ELF-1 (cell line): ENCODE measurements around the gene ITPR1.

Experiments used
- DNase-seq: peaks from one replicate; pipeline ENCODE4 v3.0.0-alpha.2; 2016; ENCODE audit warnings: low read depth, low spot score

Gene ITPR1

DNA sequence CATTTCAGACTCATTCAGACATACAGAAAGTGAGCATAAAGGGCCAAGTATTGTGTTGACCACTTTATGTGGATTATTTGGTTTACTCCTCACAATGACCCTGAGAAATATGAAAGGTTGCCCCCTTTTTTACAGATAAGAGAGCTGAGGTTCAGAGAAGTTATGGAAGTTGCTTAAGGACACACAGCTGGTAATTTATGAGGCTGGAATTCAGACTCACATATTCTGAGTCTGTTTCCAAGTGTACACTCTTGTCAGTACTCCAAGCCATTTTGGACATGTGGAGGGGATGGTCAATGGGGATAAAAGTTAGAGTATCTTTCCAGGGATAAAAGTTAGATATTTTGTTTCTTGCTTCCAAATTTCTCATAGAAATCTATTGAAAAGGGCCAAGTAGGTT is 15.9 kb downstream of the ITPR1 start:
- no peak for DNase-seq

DNA sequence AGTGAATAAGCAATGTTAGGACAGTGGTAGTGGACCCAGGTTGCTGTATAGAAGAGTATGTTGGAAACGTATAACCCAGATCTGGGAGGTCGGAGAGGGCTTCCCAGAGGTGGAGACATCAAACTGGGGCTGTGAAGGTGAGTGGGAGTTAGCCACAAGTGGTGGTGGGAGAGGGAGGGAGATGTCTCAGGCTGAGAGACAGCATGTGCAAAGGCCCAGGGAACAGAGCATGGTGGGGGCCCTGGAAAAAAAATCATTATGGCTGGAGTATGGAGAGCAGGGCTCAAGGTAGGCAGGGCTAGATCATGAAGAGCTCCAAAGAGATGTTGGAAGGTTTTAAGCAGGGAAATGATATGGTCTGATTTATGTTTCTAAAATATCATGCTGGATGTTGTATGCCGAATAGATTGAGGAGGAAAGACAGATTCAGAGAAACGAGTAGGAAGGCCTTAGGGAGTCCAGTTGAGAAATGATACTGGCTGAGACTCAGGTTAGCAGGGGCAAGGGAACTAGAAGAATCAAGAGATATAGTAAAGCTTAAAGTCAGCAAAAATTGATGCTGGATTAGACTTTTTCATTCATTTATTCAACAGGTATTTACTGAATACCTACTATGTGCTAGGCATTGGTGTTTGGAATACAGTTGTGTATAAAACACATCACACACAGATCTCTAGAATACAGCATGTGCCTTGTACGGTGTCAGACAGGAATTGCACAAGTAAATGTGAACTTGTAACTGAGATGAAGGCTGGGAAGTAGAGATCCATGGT is 17.0 kb downstream of the ITPR1 start:
- no peak for DNase-seq

DNA sequence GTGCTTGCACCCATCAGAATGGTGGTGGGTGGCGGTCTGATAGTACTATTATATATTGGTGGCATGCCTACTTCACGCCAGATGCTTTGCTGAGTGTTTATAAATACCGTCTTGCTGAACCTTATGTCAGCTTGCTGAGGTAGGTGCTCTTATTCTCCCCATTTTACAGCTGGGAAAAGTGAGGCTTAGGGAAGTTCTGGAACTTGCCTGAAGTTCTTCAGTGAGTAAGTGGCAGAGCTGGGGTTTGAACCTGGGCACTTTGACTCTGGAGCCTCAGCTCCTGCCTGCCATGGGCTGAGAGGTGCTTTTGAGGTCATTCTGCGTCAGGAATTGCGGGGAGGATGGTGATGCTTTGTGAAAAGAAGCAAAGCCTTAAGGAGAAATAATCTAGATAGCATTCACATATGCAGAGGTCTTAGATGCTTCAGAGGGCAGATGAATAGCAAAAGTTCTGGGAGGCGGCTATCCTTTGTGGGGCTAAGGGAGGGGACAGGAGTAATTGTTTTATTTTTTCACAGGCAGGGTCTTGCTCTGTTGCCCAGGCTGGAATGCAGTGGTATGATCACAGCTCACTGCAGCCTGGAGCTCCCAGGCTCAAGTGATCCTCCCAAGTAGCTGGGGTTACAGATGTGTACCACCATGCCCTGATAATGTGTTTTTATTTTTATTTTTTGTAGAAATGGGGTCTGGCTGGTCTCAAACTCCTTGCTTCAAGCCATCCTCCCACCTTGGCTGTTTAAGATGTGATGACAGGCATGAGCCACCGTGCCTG is 18.5 kb downstream of the ITPR1 start:
- DNase-seq, result no peak

DNA sequence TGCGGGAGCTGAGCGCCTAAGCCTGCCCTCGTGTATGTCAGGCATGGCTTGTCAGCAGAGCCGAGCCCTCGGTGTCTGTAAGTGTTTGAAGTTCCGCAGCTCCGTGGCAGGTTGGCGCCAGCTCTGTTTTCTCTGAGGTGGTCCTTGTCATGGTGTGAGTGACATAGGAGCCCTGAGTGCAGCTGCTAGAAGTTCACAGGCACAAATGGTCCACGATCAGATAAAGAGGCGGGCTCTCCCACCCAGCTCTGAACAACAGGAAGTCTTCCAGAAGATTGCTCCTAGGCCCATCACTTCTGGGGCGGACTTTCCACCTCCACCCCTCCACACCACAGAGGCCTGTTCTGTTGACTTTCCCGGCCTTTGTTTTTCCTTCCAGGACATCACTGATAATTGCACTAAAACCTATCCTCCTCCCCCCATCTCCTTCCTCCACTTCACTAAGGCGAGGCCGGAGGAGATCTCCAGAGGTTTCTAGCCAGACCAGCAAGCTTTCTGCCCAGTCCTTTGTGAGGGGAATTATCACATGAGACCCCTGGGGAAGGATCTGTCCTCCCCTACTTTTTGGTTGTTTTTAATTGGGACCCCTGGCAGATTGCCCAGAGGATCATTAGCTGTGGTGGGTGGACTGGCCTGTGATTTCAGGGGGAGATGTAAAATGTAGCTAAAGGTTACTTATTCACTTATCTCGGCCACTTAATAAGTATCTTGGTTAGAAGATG is 19.9 kb downstream of the ITPR1 start:
- DNase-seq, result peak; percentile 27

DNA sequence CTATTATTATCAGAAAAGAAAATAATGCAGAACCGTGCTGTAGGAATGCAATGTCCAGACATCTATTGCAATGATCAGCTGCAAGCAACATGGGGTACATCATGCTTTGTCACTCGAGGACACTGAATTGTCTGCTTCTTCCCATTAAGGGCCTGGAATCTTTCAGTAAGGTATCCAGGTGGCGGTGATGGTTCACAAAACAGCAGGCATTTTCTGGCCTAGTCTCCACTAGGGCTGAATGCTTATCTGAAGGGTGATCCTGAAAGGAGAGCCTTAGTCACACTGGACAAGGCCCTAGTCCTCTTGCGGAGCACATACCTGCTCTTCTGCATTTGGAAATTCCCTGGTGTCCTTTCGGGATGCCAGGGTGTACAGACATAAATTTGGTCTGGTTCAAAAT is 21.2 kb downstream of the ITPR1 start:
- no peak for DNase-seq

DNA sequence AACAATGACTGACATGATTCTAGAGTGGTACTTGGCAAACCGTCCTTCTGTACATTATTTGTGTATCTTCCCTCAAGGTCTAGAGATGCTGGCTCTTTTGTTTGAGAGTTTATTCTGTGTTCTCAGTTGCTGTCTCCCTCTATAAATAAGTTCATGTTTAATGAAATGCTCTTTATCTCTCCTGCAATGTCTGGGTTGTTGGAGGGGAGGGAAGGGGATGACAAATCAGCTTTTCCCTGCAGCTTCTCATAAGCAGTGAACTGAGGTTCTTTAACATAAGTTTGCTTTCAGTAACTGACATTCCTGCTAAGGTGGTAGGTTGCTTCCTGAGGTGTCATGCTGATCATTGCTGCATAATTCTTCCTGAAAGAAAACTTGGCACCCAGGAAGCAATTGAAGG is 21.8 kb downstream of the ITPR1 start:
- no peak for DNase-seq

DNA sequence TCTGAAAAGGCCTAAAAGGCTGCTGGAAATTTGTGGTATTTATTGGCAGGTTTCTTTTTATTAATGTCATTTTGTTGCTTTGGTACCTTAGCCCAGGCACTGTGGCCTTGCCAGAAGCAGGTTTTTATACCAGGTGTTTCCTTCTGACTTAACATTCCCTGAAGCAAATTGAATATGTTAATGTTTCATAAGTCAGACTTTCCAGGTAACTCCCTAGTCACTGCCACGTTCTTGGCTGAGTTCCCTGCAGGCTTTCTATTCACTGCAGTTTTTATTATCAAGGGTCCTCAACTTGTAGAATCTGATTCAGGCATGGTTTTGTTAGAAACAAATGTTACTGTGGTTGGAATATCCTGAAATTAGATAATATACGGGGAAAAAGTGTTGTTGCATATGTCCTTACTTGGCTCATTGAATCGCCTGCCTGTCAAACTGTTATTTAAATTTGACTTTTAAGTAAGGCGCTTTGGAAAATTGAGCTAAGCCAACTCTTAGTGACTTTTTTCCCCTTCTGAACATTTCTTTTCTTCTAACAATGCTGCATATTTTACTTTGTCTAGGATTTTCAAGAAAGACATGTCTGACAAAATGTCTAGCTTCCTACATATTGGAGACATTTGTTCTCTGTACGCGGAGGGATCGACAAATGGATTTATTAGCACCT is 22.9 kb downstream of the ITPR1 start:
- no peak for DNase-seq

DNA sequence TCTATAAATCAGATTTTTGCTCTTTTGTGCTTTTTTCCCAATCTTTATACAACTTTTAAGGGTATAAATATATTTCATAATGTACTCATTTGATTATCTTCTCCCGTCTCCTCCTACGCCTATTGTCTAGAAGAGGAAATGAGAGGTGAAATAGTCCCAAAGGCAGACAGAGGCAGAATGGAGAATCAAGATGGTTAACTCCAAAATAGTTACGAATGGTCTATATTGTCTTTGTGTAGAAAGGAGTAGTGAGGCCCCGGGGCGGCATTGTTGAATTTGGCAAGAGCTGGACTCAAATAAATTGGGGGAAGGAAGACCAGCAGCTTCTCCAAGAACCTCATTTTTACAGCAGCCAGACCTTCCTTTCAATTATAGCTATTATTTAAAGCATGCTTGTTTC is 23.9 kb downstream of the ITPR1 start:
- no peak for DNase-seq

DNA sequence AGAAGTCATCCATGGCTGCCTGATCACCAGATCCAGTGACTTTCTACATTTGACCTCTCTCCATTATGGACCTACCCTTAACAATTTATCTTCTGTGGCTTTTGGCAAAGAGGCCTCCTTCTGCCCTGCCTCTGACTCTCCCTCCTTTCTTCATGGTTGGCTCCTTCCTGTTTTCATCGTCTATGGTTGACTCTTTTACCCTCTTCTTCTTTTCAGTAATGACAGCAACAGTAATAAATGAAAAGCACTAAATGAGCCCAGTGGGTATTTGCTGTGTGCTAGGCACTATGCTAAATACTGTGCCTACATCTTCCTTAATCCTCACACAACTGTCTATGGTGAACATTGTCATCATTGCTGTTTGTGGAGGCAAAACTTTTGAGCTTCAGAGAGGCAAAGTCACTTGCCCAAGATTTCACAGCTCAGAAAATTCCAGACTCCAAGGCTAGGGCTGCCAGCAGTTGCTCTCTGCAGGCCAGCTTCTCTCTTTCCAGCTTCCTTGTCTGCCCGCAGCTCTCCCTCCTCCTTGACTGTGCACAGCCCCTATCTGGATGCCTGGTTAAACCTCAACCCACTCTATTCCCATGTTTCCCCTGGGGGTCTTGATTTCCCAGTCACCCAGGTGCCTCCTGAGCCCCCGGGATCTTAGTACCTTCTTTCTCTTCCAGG is 24.6 kb downstream of the ITPR1 start:
- no peak for DNase-seq

DNA sequence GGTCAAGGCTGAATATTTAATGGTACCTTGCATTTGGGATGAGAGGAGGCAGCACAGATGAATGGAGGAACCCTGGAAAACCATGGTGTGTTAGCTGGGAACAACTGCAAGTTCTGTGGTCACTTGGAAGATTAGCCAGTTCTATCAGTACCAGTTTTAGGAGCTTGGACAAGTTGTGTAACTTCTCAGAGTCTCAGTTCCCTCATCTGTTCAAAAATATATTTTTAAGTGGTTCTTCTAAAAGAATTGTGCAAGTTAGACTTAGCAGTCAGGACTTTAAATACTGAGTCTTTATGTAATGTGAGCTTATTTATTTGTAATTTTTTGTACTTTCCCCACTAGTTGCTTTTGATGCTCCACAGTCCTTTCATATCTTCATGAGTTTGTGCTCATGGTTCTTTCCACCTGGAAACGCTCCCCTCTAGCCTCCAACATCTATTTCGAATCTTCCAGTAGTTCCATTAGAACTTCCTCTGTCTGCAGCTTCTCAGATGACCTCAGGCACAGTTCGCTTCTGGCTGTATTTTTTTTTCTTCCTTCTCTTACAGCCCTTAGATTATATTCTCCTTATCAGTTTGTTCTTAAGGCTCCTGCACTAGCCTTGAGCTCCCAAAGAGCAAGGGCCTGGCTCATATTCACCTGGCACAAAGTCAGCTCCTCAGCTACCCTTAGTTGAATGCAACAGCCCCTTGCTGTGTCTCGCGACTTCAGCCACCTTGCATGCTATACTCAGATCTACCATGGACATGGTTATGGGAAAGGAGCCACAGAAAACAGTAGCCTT is 27.1 kb downstream of the ITPR1 start:
- no peak for DNase-seq

DNA sequence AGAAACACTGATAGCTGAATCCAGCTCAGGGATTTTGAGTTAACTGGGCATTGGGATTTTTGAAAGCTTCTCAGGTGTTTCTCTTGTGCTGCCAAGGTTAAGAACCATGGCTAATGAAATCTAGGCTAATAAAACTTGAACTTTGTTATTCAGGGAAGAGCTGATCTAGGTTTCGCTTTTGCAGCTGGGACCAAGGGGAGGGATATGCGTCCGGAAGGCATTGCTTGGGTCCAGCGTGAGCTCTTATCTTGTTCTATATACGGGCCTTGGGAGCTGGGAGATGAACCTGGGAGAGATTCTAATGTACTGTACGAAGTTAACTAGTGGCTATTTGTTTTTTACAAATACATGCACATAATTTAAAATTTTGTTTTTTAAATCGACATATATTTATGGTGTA is 29.8 kb downstream of the ITPR1 start:
- no peak for DNase-seq

DNA sequence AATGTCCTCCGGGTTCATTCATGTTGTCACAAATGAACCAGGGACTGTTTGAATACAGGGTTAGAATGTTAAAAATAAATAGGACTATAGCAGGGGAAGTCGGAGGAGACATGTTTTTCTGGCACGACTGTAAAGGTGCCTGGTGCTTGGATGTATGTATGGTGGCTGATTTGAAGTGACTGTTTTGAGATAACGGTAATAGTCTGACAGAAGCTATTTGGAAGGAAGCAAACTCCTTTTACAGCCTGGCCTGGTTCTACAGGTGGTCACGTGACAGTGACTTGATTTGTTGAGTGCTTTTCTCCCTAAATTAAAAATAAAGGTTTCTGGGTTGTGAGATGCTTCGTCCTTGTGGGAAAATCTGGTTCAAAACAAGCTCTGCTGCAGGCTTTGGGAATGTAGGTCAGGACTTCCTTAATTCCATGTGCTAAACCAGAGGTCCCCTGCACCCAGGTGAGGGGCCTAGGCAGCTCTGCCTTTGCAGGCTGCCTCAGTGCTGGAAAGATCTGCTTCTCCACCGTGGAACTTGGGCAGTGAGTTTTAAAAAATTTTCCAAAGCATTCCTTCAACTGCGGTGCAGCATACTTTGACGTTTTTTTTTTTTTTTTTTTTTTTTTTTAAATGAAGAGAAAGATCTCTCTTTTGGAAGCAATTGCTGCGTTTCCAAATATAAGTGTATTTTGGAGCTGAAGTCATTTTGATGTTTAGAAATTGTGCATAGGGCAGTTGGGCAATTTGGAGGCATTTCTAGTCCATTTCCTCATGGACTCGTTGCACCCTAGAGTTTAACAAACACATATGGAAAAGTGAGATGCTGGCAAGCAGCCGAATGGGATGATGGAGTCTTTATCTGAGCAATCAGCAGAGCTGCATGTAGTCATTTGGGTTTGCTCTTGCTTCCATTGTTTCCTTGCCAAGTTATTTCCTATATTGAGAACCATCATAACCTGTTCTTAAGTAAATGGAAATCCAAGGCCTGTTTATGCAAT is 30.9 kb downstream of the ITPR1 start:
- no peak for DNase-seq

DNA sequence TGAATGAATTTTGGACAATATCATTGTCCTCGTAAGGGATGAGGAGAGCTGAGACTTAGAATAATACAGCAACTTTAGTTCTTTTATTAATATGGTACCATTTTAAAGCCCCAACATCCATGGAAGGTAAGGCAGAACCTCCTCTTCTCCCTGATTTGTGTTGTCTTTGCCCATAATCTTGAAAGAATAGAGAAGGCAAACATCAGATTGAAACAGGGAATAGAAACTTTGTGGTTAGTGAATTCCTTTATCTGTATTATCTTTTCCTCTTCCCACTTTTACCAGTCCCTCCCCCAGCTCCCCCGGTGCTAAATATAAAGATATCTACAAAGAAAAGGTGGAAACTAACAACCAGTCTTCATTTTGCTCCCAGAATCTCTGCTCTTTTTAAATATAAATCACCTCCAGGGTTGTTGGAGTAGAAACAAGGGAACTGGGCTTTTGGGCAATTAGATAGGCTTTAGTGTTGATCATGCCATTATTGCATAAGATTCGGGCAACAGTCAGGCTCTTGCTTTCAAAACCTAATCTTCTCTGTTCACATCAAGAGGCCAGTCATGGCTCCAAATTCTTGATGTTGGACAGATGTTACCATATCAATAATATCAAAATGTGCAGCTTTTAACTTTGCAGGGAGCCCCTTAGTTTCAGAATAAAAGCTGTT is 32.5 kb downstream of the ITPR1 start:
- DNase-seq, result no peak

DNA sequence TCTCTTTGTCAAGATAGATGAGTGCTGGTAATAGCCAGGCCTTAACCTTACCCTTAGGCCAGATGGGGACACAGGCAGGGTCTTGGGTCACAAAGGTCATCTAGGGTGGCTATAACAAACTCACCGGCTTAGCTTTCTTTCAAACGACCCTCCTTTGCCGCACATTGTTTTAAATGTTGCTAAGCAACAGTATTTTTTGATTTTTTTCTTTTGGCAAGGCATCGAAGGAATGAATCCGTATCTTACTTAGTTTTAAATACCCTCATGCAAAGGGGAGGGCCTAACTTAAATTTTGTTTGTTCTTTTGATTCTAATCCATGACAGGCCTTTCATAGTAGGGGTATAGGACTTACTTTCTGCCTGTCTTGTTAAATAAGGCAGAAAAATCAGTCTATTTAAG is 35.2 kb downstream of the ITPR1 start:
- no peak for DNase-seq

DNA sequence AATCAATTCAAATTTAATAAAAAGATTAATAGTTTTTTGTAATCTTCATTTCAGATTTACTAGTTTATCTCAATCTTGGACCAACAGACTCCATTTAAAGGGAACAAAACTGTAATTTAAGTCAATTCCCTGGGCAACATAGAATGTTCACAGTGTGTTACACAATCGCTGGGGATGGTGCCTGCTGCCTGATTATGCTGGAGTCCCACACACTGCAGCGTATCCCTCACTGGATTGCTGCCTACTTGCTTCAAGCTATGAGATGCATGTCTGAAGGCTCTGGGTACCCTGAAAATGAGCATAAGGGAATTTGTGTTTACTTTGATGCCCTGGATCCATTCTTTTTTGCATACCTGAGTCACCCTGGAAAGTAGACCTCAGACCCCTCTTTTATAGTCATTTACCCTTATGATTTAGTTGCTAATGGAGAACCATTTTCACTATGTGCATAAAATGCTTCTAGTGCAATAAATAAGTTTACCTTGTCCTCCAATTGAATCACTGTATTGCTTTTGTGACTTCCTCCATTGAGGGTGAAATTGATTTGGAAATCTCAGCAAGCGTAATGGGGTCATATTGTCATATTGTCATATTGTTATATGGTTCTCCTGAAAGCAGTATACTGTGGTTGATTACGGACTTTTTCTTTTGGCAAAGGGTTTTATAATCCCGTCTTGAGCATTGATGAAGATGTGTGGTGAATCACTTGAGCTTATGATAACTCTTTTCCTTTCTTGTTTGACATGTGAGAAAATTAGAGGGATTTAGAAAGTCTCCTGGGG is 35.9 kb downstream of the ITPR1 start:
- no peak for DNase-seq

DNA sequence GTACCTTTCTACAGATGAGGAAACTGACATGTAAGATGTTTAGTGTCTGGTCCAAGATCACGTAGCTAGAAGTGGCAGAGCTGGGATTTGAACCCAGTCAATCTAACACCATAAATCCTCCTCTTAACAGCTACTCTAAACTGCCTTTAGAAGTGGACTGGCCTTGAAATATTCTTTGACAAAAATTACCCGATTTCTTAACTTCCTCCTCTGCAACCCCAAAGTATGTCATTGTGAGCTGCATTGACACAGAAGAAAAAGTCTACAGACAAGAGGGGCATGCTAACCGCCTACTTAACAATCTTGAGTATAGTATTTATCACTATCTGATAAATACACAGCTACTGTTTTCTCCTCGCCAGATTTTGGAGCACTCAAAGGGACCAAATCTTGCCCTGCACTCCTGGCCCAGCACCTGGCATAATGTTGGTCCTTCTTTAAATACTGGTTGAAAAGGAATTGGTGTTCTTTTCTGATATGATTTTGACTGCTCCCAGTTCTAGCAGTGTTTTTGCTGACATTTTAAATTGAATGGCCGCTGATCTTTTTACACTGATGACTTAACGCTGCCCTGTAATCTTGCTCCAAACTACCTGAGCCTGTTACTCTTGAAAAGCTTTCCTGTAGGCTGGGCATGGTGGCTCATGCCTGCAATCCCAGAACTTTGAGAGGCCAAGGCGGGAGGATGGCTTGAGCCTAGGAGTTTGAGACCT is 36.9 kb downstream of the ITPR1 start:
- no peak for DNase-seq

DNA sequence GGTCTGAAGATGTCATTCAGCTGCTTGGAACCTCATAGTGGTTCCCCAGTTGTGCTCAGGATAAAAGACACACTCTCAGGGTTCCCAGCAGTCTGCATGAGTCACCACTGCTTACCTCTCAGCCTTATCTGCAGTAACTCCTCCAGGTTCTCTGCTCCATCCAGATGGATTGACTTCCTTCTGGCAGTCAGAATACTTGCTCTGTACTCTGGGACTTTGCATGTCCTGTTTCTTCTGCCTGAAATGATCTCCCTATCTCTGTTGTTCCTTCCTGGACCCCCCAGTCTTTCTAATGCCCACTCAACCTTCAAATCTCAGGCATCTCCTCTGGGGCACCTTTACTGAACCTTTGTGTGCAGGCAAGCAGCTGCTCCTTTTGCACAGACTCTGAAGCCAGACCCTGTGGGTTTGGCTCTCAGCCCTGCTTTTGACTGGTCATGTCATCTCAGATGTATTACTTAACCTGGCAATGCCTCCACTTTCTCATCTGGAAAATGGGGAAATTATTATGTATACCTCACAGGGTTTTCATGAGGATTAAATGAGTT is 38.4 kb downstream of the ITPR1 start:
- DNase-seq, result no peak
